Neural cell (in vitro differentiated cells): ENCODE data around the gene EIF5A. TPM values are rescaled to one million over a fixed set of nuclear protein-coding genes. Genes with fewer than 3 reads are reported as not detected.

Experiments used
- H2AFZ ChIP-seq: fragments of 200-600, 300-800 bp; sonication (generic), shearing (Covaris generic); 2 replicates; pipeline ENCODE4 v1.6.0; 2014; ENCODE audit warnings: low read depth, mild to moderate bottlenecking, antibody characterized with exemption, low read length, moderate library complexity
- H3F3A ChIP-seq: fragments of 200-600 bp; shearing (Covaris generic); 2 replicates; pipeline ENCODE4 v1.6.1; 2016; ENCODE audit warnings: mild to moderate bottlenecking, moderate library complexity, mixed read lengths, antibody characterized with exemption, low read length; ENCODE audit not compliant: insufficient read depth, poor library complexity, severe bottlenecking
- H3K27ac ChIP-seq: fragments of 200-600, 300-800 bp; sonication (generic), shearing (Covaris generic); 2 replicates; pipeline ENCODE4 v1.5.1; 2014; ENCODE audit warnings: mild to moderate bottlenecking, low read length, moderate library complexity
- H3K27me3 ChIP-seq: fragments of 300-800, 200-600 bp; sonication (generic), shearing (Covaris generic); 2 replicates; pipeline ENCODE4 v1.6.0; 2014; ENCODE audit warnings: mild to moderate bottlenecking, low read depth, low read length, moderate library complexity; ENCODE audit not compliant: insufficient read depth
- H3K36me3 ChIP-seq: fragments of 300-800, 200-600 bp; sonication (generic), shearing (Covaris generic); 2 replicates; pipeline ENCODE4 v1.5.1; 2014; ENCODE audit warnings: mild to moderate bottlenecking, antibody characterized with exemption, low read length, moderate library complexity; ENCODE audit not compliant: insufficient read depth
- H3K4me2 ChIP-seq: fragments of 300-800, 200-600 bp; sonication (generic), shearing (Covaris generic); 2 replicates; pipeline ENCODE4 v1.6.0; 2014; ENCODE audit warnings: mild to moderate bottlenecking, low read length
- H3K4me3 ChIP-seq: fragments of 300-800, 200-600 bp; sonication (generic), shearing (Covaris generic); 2 replicates; pipeline ENCODE4 v1.5.1; 2014; ENCODE audit warnings: mild to moderate bottlenecking, low read length, moderate library complexity
- H3K79me2 ChIP-seq: fragments of 200-600 bp; shearing (Covaris generic); replicated peaks from 2 replicates; pipeline ENCODE4 v1.6.0; 2014; ENCODE audit warnings: mild to moderate bottlenecking, low read length, moderate library complexity; ENCODE audit not compliant: insufficient read depth
- H3K9ac ChIP-seq: fragments of 300-800, 200-600 bp; sonication (generic), shearing (Covaris generic); 2 replicates; pipeline ENCODE4 v1.6.1; 2016; ENCODE audit warnings: mild to moderate bottlenecking, low read length, mixed read lengths
- H3K9me2 ChIP-seq: fragments of 200-600 bp; shearing (Covaris generic); 2 replicates; pipeline ENCODE4 v1.6.1; 2016; ENCODE audit warnings: mild to moderate bottlenecking, low read length, mixed read lengths; ENCODE audit not compliant: insufficient read depth
- H3K9me3 ChIP-seq: fragments of 200-600, 300-800 bp; sonication (generic), shearing (Covaris generic); 2 replicates; pipeline ENCODE4 v1.6.1; 2016; ENCODE audit warnings: mild to moderate bottlenecking, mixed run types, low read length, moderate library complexity, mixed read lengths
- H4K20me1 ChIP-seq: fragments of 200-600 bp; shearing (Covaris generic); 2 replicates; pipeline ENCODE4 v1.6.1; 2016; ENCODE audit warnings: mild to moderate bottlenecking, mixed run types; ENCODE audit not compliant: insufficient read depth
- EP300 ChIP-seq: fragments of 450-650 bp; conservative IDR thresholded peaks from 2 replicates; pipeline ENCODE4 v1.6.1; 2014; ENCODE audit warnings: antibody characterized with exemption, mild to moderate bottlenecking, moderate library complexity; ENCODE audit not compliant: poor library complexity, severe bottlenecking
- EZH2 ChIP-seq: fragments of 200-600, 300-800 bp; shearing (Covaris generic), sonication (generic); IDR thresholded peaks from 2 replicates; pipeline ENCODE4 v1.6.1; 2014; ENCODE audit warnings: antibody characterized with exemption, low read length, borderline replicate concordance, mild to moderate bottlenecking; ENCODE audit not compliant: insufficient read depth, poor library complexity, severe bottlenecking
- MXI1 ChIP-seq: fragments of 450-650 bp; conservative IDR thresholded peaks from 2 replicates; pipeline ENCODE4 v1.6.1; 2014; ENCODE audit warnings: antibody characterized with exemption, mild to moderate bottlenecking; ENCODE audit not compliant: poor library complexity, severe bottlenecking
- POLR2AphosphoS5 ChIP-seq: IDR thresholded peaks from 2 replicates; pipeline ENCODE4 v1.6.1; 2012
- RAD21 ChIP-seq: fragments of 450-650 bp; conservative IDR thresholded peaks from 2 replicates; pipeline ENCODE4 v1.6.1; 2014; ENCODE audit warnings: antibody characterized with exemption, mild to moderate bottlenecking, moderate library complexity
- REST ChIP-seq: IDR thresholded peaks from 2 replicates; pipeline ENCODE4 v1.6.1; 2012; ENCODE audit warnings: borderline replicate concordance
- SMC3 ChIP-seq: fragments of 450-650 bp; conservative IDR thresholded peaks from 2 replicates; pipeline ENCODE4 v1.6.1; 2014; ENCODE audit warnings: antibody characterized with exemption, mild to moderate bottlenecking, moderate library complexity; ENCODE audit not compliant: poor library complexity
- TAF1 ChIP-seq: IDR thresholded peaks from 2 replicates; pipeline ENCODE4 v1.6.1; 2012; ENCODE audit warnings: low read depth
- polyA plus RNA-seq: library from polyadenylated mRNA; depleted of rRNA; stranded (reverse); fragments of >200 nt; gene quantifications from 2 replicates; pipeline ENCODE4 v1.2.3, GENCODE V29; 2014
- TF ChIP-seq, protein P1 (sequence below): fragments of 450-650 bp; IDR thresholded peaks from 2 replicates; pipeline ENCODE4 v1.5.1; 2014; ENCODE audit warnings: antibody characterized with exemption, mild to moderate bottlenecking, moderate library complexity; ENCODE audit not compliant: poor library complexity, severe bottlenecking

EIF5A gene
- polyA plus RNA-seq, 1 donor from 2014 or later = 164 TPM

DNA sequence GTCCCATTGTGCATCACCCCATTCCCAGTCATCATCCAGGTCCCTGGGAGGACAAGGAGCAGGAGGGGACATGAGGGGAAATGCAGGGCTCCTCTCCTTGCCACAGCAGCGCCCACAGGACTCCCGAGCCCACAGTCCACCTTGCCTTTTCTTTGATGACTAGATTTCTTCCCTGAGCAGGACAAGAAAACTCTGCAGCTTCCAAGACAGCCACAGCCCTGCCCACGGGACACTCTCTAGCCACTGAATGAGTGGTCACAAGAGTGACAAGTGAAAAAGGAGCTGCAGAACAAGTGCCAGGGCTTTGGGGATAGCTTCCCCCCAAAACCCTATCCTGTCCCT lies 17.0 kb downstream of the EIF5A start:
- Histone ChIP-seq H3F3A (no peaks in the 10 kb centered on the region), H3K4me2 (no peak overlapping the region), H3K36me3 (no peaks in the 10 kb centered on the region), H3K9ac (no peak overlapping the region), H3K4me3 (no peak overlapping the region), H3K27me3 (no peaks in the 10 kb centered on the region), H2AFZ (no peak overlapping the region), H3K79me2 (peaks cover 9% of the 10 kb centered on the region), H3K27ac (no peak overlapping the region), H3K9me2 (no peaks in the 10 kb centered on the region), H4K20me1 (no peaks in the 10 kb centered on the region), H3K9me3 (no peaks in the 10 kb centered on the region)
- no peak for TF ChIP-seq POLR2AphosphoS5
- TF ChIP-seq, protein P1, sequence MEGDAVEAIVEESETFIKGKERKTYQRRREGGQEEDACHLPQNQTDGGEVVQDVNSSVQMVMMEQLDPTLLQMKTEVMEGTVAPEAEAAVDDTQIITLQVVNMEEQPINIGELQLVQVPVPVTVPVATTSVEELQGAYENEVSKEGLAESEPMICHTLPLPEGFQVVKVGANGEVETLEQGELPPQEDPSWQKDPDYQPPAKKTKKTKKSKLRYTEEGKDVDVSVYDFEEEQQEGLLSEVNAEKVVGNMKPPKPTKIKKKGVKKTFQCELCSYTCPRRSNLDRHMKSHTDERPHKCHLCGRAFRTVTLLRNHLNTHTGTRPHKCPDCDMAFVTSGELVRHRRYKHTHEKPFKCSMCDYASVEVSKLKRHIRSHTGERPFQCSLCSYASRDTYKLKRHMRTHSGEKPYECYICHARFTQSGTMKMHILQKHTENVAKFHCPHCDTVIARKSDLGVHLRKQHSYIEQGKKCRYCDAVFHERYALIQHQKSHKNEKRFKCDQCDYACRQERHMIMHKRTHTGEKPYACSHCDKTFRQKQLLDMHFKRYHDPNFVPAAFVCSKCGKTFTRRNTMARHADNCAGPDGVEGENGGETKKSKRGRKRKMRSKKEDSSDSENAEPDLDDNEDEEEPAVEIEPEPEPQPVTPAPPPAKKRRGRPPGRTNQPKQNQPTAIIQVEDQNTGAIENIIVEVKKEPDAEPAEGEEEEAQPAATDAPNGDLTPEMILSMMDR = peak; percentile 8
- peak; percentile 33 for TF ChIP-seq SMC3
- no peak for TF ChIP-seq EZH2
- TF ChIP-seq REST = no peak
- no peak for TF ChIP-seq TAF1
- no peak for TF ChIP-seq MXI1

GRCh38 chr17:7325031-7325528 lies 17.7 kb downstream of the EIF5A start:
- H2AFZ ChIP-seq = no peak overlapping the region
- no peak overlapping the region for H3K9ac ChIP-seq
- peaks cover 9% of the 10 kb centered on the region for H3K79me2 ChIP-seq
- H3F3A ChIP-seq = no peaks in the 10 kb centered on the region
- H3K4me3 ChIP-seq = no peak overlapping the region
- TF ChIP-seq MXI1 = no peak
- no peak for TF ChIP-seq TAF1
- TF ChIP-seq SMC3 = no peak
- TF ChIP-seq, protein P1 = no peak
- no peak for TF ChIP-seq EZH2
- TF ChIP-seq EP300 = no peak
- no peak for TF ChIP-seq REST
- TF ChIP-seq RAD21 = no peak
- no peak for TF ChIP-seq POLR2AphosphoS5
- no peak overlapping the region for H3K27ac ChIP-seq
- H3K9me3 ChIP-seq = no peaks in the 10 kb centered on the region
- no peaks in the 10 kb centered on the region for H3K36me3 ChIP-seq
- H3K27me3 ChIP-seq = no peaks in the 10 kb centered on the region
- H3K9me2 ChIP-seq = no peaks in the 10 kb centered on the region
- no peaks in the 10 kb centered on the region for H4K20me1 ChIP-seq
- no peak overlapping the region for H3K4me2 ChIP-seq
